HepG2 (cell line): Measurements from ENCODE around the gene EYA3.

Experiments
- JUNB ChIP-seq: sonication (generic); formaldehyde crosslinking; IDR thresholded peaks from 2 replicates; pipeline ENCODE4 v1.8.0; 2022; ENCODE audit warnings: missing genetic modification reagents, mild to moderate bottlenecking, borderline replicate concordance
- REST ChIP-seq, 2 experiments: IDR thresholded peaks; 2 replicates each; pipeline ENCODE4 v1.6.1; 2011 to 2012; ENCODE audit warnings: low read length in 2 of 2, borderline replicate concordance in 1 of 2, low read depth in 1 of 2, mild to moderate bottlenecking in 1 of 2, moderate library complexity in 1 of 2

GRCh38 chr1:28010969-28011368 is 77.4 kb downstream of the EYA3 start:
- TF ChIP-seq REST (IDR thresholded peaks at IDR 0.05; ENCODE audit: borderline replicate concordance in 1 of 2, low read depth in 1 of 2, low read length in 2 of 2) (no peak), JUNB (CRISPR knock-in tag) (no peak)
